Measurements from ENCODE around the gene TVP23C. TPM values are rescaled to one million over a fixed set of nuclear protein-coding genes. Genes with fewer than 3 reads are reported as not detected.

The TVP23C gene
- total RNA-seq, 1 experiment from 2014 or later: 14.1 TPM

DNA sequence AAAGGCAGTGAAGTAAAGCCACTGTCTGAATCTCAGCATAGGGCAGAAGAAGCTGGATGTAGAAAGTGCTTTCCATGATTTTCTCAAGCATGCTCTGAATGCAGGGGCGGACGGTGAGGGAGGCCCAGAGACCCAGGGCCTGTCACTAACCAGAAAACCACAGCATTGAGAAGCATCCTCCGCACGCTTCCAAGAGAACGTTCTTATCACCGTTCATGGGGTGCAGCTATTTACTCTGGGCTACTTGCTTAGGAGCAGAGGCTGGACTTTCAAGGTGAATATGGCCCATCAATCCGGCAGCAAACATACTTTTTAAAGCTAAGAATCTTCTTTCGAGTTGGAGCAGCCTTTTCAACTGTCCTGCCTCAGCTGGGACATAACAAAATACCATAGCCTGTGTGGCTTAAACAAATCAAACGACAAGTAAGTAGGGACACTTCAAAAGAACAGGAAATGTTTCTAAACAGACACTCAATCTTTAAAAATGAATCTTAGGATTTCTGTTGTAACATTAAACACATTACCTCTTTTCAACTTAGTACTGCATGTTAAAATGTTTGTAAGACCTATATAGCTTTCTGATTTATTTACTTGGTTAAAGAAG lies 49.3 kb downstream of the TVP23C start:
- Histone ChIP-seq H3K79me2 (ENCODE audit: insufficient read depth, low read length) (no peaks in the 10 kb centered on the region), H3K27ac (ENCODE audit: low read depth, low read length) (no peak overlapping the region), H3K9ac (ENCODE audit: low read length) (no peak overlapping the region), H3K9me2 (ENCODE audit: insufficient read depth) (no peaks in the 10 kb centered on the region), H3K9me3 (ENCODE audit: control insufficient read depth in 1 of 2, insufficient read depth in 1 of 2, low read depth in 1 of 2, low read length in 2 of 2) (no peaks in the 10 kb centered on the region), H4K20me1 (ENCODE audit: insufficient read depth) (no peaks in the 10 kb centered on the region), H3K4me3 (replicated peaks in 1 of 2; ENCODE audit: low read depth in 1 of 2, low read length in 2 of 2) (no peak overlapping the region), H3K36me3 (ENCODE audit: control insufficient read depth in 1 of 2, insufficient read depth in 2 of 2, low read length in 2 of 2) (no peaks in the 10 kb centered on the region), H2AFZ (ENCODE audit: low read depth, low read length, poor library complexity, severe bottlenecking) (no peak overlapping the region), H3K4me1 (ENCODE audit: control insufficient read depth in 1 of 2, insufficient read depth in 2 of 2, low read length in 2 of 2) (peaks cover 0 to 17% of the 10 kb centered on the region in 2 experiments; a peak in 2 of 4 replicates), H3K4me2 (ENCODE audit: low read length) (no peak overlapping the region), H3K27me3 (ENCODE audit: insufficient read depth, low read length) (no peaks in the 10 kb centered on the region)
- ChIA-PET POLR2A (no interaction called here), RAD21 (ENCODE audit: low non-redundant PET in 1 of 2, low total read pairs in 2 of 2, uncharacterized antibody in 2 of 2, unreplicated experiment in 2 of 2) (no interaction called here), CTCF (interaction anchor here (1.5 kb wide), 1 partner anchor 11 kb away, joined by 6 read pairs; no protein-coding TSS in a partner anchor)
- DNase-seq (ENCODE audit: low read depth, low spot score): no peak
- intact Hi-C loops (cut with micrococcal nuclease): no loop called here
- no peak for ATAC-seq
- no TSS peak for BruUV-seq (replicated peaks)
- TF ChIP-seq RAD21 (IDR thresholded peaks at IDR 0.05; ENCODE audit: low read depth) (no peak), POLR2A (IDR thresholded peaks at IDR 0.05; ENCODE audit: borderline replicate concordance, extremely low read depth, insufficient read depth, insufficient read length) (no peak), SIN3A (IDR thresholded peaks at IDR 0.05; ENCODE audit: low read depth) (no peak), TCF7L2 (IDR thresholded peaks at IDR 0.05; ENCODE audit: borderline replicate concordance, extremely low read depth, insufficient read depth, insufficient read length) (no peak), CEBPB (IDR thresholded peaks at IDR 0.05; ENCODE audit: low read depth) (no peak), EZH2phosphoT487 (IDR thresholded peaks at IDR 0.05; ENCODE audit: borderline replicate concordance) (no peak), REST (IDR thresholded peaks at IDR 0.05; ENCODE audit: low read depth) (no peak), ZFX (IDR thresholded peaks at IDR 0.05) (no peak), YY1 (IDR thresholded peaks at IDR 0.05; ENCODE audit: extremely low read depth, insufficient replicate concordance, low read depth, low read length) (no peak), POLR2AphosphoS5 (IDR thresholded peaks at IDR 0.05; ENCODE audit: low read depth, low read length) (no peak), JUND (IDR thresholded peaks at IDR 0.05) (no peak), SRF (IDR thresholded peaks at IDR 0.05; ENCODE audit: low read depth) (no peak)
- TF ChIP-seq, protein P1, sequence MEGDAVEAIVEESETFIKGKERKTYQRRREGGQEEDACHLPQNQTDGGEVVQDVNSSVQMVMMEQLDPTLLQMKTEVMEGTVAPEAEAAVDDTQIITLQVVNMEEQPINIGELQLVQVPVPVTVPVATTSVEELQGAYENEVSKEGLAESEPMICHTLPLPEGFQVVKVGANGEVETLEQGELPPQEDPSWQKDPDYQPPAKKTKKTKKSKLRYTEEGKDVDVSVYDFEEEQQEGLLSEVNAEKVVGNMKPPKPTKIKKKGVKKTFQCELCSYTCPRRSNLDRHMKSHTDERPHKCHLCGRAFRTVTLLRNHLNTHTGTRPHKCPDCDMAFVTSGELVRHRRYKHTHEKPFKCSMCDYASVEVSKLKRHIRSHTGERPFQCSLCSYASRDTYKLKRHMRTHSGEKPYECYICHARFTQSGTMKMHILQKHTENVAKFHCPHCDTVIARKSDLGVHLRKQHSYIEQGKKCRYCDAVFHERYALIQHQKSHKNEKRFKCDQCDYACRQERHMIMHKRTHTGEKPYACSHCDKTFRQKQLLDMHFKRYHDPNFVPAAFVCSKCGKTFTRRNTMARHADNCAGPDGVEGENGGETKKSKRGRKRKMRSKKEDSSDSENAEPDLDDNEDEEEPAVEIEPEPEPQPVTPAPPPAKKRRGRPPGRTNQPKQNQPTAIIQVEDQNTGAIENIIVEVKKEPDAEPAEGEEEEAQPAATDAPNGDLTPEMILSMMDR (IDR thresholded peaks at IDR 0.05 in 2 of 3, conservative IDR thresholded peaks at IDR 0.05 in 1 of 3; ENCODE audit: borderline replicate concordance in 1 of 3, insufficient read depth in 1 of 3, low read depth in 2 of 3, low read length in 2 of 3): no peak
- TF ChIP-seq, protein P2, sequence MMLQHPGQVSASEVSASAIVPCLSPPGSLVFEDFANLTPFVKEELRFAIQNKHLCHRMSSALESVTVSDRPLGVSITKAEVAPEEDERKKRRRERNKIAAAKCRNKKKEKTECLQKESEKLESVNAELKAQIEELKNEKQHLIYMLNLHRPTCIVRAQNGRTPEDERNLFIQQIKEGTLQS (IDR thresholded peaks at IDR 0.05): no peak
- TF ChIP-seq, protein P3, sequence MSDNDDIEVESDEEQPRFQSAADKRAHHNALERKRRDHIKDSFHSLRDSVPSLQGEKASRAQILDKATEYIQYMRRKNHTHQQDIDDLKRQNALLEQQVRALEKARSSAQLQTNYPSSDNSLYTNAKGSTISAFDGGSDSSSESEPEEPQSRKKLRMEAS (IDR thresholded peaks at IDR 0.05): no peak

All from HCT116 (cell line).